NT2/D1 (cell line): ENCODE measurements around the gene DSE.

ENCODE experiments used
- YY1 ChIP-seq: IDR thresholded peaks from 2 replicates; pipeline ENCODE4 v1.6.1; 2011; ENCODE audit not compliant: insufficient read length, insufficient read depth
- ZNF274 ChIP-seq: IDR thresholded peaks from 2 replicates; pipeline ENCODE4 v1.6.1; 2011; ENCODE audit warnings: mild to moderate bottlenecking, low read depth, low read length

DNA sequence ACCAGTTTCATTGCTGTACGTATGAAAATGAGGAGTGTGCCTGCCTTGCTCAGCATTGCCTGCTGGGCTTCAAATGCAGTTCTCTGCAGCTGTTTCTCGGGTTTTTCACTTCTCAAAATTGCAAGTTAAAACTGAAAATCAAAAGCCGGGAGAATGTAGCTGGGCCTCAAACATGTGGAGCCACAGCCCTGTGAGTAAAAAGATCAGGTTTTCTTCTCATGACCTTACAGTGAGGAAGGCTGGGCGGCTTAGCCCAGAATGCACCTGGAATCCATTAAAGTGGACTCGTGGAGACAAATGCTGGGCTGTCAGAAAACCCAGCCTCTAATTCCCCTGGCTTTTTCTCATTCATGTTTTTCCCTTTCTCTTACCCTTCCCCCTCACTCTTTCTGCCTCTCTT, 34.4 kb downstream of the DSE start:
- TF ChIP-seq YY1 (no peak), ZNF274 (no peak)
